BJ (cell line): ENCODE measurements around the gene SNAI3. TPM values are rescaled to one million over a fixed set of nuclear protein-coding genes. Genes with fewer than 3 reads are reported as not detected.

ENCODE experiments used
- CTCF ChIA-PET: fragments of 350-600 bp; formaldehyde crosslinking; extraction: SDS; loops from one replicate; lab custom pipeline; 2021; ENCODE audit warnings: antibody characterized with exemption, inconsistent platforms; lab: Yijun Ruan, JAX
- POLR2A ChIA-PET: fragments of 300-600 bp; sonication (Branson Sonifier 250); formaldehyde crosslinking; extraction: SDS; loops from one replicate; lab custom pipeline; 2021; ENCODE audit warnings: antibody characterized with exemption; lab: Charles Lee
- DNase-seq: peaks from one replicate; pipeline ENCODE4 v3.0.0-alpha.2; 2011; ENCODE audit warnings: low read depth
- H3K27me3 ChIP-seq: 2 replicates; pipeline ENCODE4 v1.6.0; 2011; ENCODE audit warnings: low read length; ENCODE audit not compliant: control insufficient read depth, insufficient read depth
- H3K36me3 ChIP-seq: 2 replicates; pipeline ENCODE4 v1.5.1; 2011; ENCODE audit warnings: low read length; ENCODE audit not compliant: control insufficient read depth, insufficient read depth
- H3K4me3 ChIP-seq: 2 replicates; pipeline ENCODE4 v1.5.1; 2011; ENCODE audit warnings: low read depth, mild to moderate bottlenecking, control low read depth, low read length
- CTCF ChIP-seq: IDR thresholded peaks from 2 replicates; pipeline ENCODE4 v1.5.1; 2011; ENCODE audit warnings: low read depth, mild to moderate bottlenecking, control low read depth, inconsistent platforms, low read length, moderate library complexity; ENCODE audit not compliant: insufficient read depth
- polyA plus RNA-seq: library from polyadenylated mRNA; depleted of rRNA; stranded (reverse); fragments of >200 nt; gene quantifications from 2 replicates; pipeline ENCODE4 v1.2.3, GENCODE V29; 2011

SNAI3 gene
- polyA plus RNA-seq, 1 experiment, result not detected

GRCh38 chr16:88655733-88656281 lies 30.5 kb downstream of the SNAI3 start:
- ChIA-PET CTCF (no interaction called here), POLR2A (no interaction called here)
- no peak for DNase-seq
- H3K36me3 ChIP-seq, result peaks cover 6% of the 10 kb centered on the region
- no peak overlapping the region for H3K4me3 ChIP-seq
- H3K27me3 ChIP-seq, result no peaks in the 10 kb centered on the region
- TF ChIP-seq CTCF, result no peak

- ChIA-PET CTCF (no interaction called here), POLR2A (no interaction called here)
- Histone ChIP-seq H3K36me3 (peaks cover 6% of the 10 kb centered on the region), H3K4me3 (no peak overlapping the region), H3K27me3 (no peaks in the 10 kb centered on the region)
- no peak for TF ChIP-seq CTCF
- no peak for DNase-seq
Observed at GRCh38 chr16:88655053-88655732, 31.1 kb downstream of the SNAI3 start.

- no peak for DNase-seq
- POLR2A ChIA-PET, result no interaction called here
- CTCF ChIA-PET, result no interaction called here
- Histone ChIP-seq H3K27me3 (no peaks in the 10 kb centered on the region), H3K36me3 (peaks cover 6% of the 10 kb centered on the region), H3K4me3 (no peak overlapping the region)
- no peak for TF ChIP-seq CTCF
Observed at GRCh38 chr16:88654363-88655052, 31.8 kb downstream of the SNAI3 start.

GRCh38 chr16:88653596-88654362 lies 32.5 kb downstream of the SNAI3 start:
- TF ChIP-seq CTCF, result no peak
- CTCF ChIA-PET, result no interaction called here

GRCh38 chr16:88653101-88653500 lies 33.2 kb downstream of the SNAI3 start:
- TF ChIP-seq CTCF, result no peak
- POLR2A ChIA-PET, result no interaction called here
- CTCF ChIA-PET, result no interaction called here
- H3K4me3 ChIP-seq, result no peak overlapping the region
- H3K36me3 ChIP-seq, result peaks cover 6% of the 10 kb centered on the region
- no peak for DNase-seq
- H3K27me3 ChIP-seq, result no peaks in the 10 kb centered on the region

More at GRCh38 chr16:88653596-88654362, 32.5 kb downstream of the SNAI3 start:
- peaks cover 6% of the 10 kb centered on the region for H3K36me3 ChIP-seq
- no peaks in the 10 kb centered on the region for H3K27me3 ChIP-seq
- no peak for DNase-seq
- H3K4me3 ChIP-seq, result no peak overlapping the region
- POLR2A ChIA-PET, result no interaction called here
